CD4-positive, CD25-positive, alpha-beta regulatory T cell (primary cell): ENCODE measurements around the gene ABTB2. TPM values are rescaled to one million over a fixed set of nuclear protein-coding genes. Genes with fewer than 3 reads are reported as not detected.
A peak's percentile ranks its signal among the peaks of the same experiment; 100 is the strongest.

ENCODE experiments used
- ATAC-seq, 2 donors: fragments of 150-1000 bp; cut with Tn5 transposase; one replicate each; pipeline ENCODE4 v1.10.0; 2021; ENCODE audit warnings: low read depth in 2 of 2, moderate number of reproducible peaks in 2 of 2, moderate library complexity in 1 of 2
- DNase-seq, 3 donors: peaks; one replicate each; pipeline versions ENCODE4 v3.0.0 to v3.0.0-alpha.2; 2012 to 2022; ENCODE audit warnings: mixed read lengths in 1 of 3
- H3K27ac ChIP-seq: one replicate; pipeline ENCODE4 v1.7.0; 2013; ENCODE audit warnings: mild to moderate bottlenecking, low read length; ENCODE audit not compliant: insufficient read depth, poor library complexity, severe bottlenecking
- H3K27me3 ChIP-seq: one replicate; pipeline ENCODE4 v1.7.0; 2013; ENCODE audit warnings: low read length; ENCODE audit not compliant: control insufficient read depth, insufficient read depth
- H3K36me3 ChIP-seq: one replicate; pipeline ENCODE4 v1.7.0; 2013; ENCODE audit warnings: mild to moderate bottlenecking, low read length, moderate library complexity; ENCODE audit not compliant: control insufficient read depth, insufficient read depth
- H3K4me1 ChIP-seq: 2 replicates; pipeline ENCODE4 v1.7.0; 2013; ENCODE audit warnings: mild to moderate bottlenecking, low read length; ENCODE audit not compliant: insufficient read depth, control insufficient read depth, poor library complexity, severe bottlenecking
- H3K4me3 ChIP-seq: one replicate; pipeline ENCODE4 v1.7.0; 2013; ENCODE audit warnings: low read depth, mild to moderate bottlenecking, low read length, moderate library complexity
- H3K9me3 ChIP-seq, 2 experiments: 1 replicate in 1 of 2; 2 replicates in 1 of 2; pipeline ENCODE4 v1.7.0; 2013; ENCODE audit warnings: low read length in 2 of 2, mild to moderate bottlenecking in 1 of 2, moderate library complexity in 1 of 2; ENCODE audit not compliant: control insufficient read depth in 2 of 2
- H3K27ac Mint-ChIP-seq, 3 donors: one replicate each; pipeline ENCODE4 v1.8.0; 2020 to 2022; ENCODE audit warnings: mild to moderate bottlenecking in 3 of 3, mixed read lengths in 3 of 3, moderate library complexity in 2 of 3
- H3K27me3 Mint-ChIP-seq: one replicate; pipeline ENCODE4 v1.8.0; 2022; ENCODE audit warnings: mild to moderate bottlenecking, mixed read lengths
- H3K36me3 Mint-ChIP-seq: one replicate; pipeline ENCODE4 v1.8.0; 2020; ENCODE audit warnings: mixed read lengths
- H3K4me1 Mint-ChIP-seq, 4 donors: one replicate each; pipeline ENCODE4 v1.8.0; 2020 to 2022; ENCODE audit warnings: mixed read lengths in 4 of 4, mild to moderate bottlenecking in 1 of 4
- H3K4me3 Mint-ChIP-seq, 4 donors: one replicate each; pipeline ENCODE4 v1.8.0; 2020 to 2022; ENCODE audit warnings: mild to moderate bottlenecking in 4 of 4, mixed read lengths in 4 of 4, moderate library complexity in 3 of 4
- H3K9me3 Mint-ChIP-seq, 7 donors: one replicate each; pipeline ENCODE4 v1.8.0; 2020 to 2022; ENCODE audit warnings: mixed read lengths in 7 of 7, mild to moderate bottlenecking in 3 of 7, moderate library complexity in 2 of 7
- polyA plus RNA-seq, 4 donors: library from polyadenylated mRNA; unstranded; fragments of 300-500 nt; fragmentation: Illumina TruSeq; gene quantifications; one replicate each; pipeline ENCODE4 v1.2.3, GENCODE V29; 2021
- total RNA-seq: library from RNA; stranded (reverse); gene quantifications from one replicate; pipeline ENCODE4 v1.2.3, GENCODE V29; 2022

The ABTB2 gene
- total and polyA plus RNA-seq, 5 donors from 2014 or later, result 0.12 to 0.89 (median 0.13) TPM; not detected in 2

DNA sequence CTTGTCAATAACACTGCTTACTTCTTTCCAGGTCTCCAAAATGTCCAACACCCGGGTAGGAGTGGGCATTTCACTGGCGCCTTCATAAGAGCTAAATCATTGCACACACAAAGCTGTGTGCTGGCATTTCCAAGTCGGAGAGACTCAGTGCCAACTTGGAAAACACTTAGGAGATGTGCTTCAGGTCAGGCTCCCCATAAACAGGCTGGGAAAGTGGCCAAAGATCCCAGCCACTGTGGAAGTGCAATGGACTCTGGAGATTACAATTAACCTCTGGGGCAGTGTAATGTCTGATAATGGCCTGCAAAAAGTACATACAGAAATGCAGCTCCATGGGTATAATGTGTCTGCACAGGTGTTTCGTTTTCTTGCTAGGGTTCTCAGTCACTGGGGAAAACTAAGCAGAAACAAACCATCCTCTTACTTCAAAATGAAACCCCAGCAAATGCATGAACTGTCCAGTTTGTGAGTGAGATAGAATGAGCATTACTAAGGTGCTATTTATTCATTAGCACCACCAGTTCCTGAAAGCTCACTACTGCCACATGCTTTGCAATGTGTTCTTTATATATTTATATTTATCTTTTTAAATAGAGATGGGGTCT is 79.0 kb downstream of the ABTB2 start:
- no peaks in the 10 kb centered on the region for H3K9me3 ChIP-seq
- peaks cover 4% of the 10 kb centered on the region for H3K27me3 Mint-ChIP-seq
- no peaks in the 10 kb centered on the region for H3K36me3 ChIP-seq
- peaks cover 0 to 1% (median 0%) of the 10 kb centered on the region in 4 donors for H3K4me1 Mint-ChIP-seq
- no peak overlapping the region for H3K27ac Mint-ChIP-seq
- no peaks in the 10 kb centered on the region for H3K9me3 Mint-ChIP-seq
- no peak overlapping the region for H3K4me3 Mint-ChIP-seq
- no peak overlapping the region for H3K4me3 ChIP-seq
- no peaks in the 10 kb centered on the region for H3K27me3 ChIP-seq
- H3K36me3 Mint-ChIP-seq, result no peaks in the 10 kb centered on the region
- DNase-seq (no peak), ATAC-seq (no peak)
- no peak overlapping the region for H3K27ac ChIP-seq
- no peaks in the 10 kb centered on the region for H3K4me1 ChIP-seq

DNA sequence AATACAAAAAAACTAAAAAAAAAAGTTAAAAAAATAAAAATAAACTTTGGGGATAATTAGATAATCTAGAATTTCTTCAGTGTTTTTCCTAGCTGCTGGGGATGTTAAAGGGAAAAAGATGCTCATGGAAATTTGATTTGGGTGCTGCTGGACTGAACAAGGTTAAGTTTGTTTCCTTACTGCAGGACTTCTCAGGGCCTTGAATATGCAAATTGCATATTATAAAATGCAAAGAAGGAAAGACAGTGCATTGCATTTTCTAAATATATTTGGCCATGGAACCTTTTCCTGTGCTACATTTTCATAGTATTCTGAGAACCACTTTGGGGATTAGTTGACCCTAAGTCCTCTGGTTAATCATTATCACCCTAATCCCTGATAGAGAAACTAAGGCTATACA is 79.6 kb downstream of the ABTB2 start:
- no peak for ATAC-seq
- no peak for DNase-seq
- peaks cover 4% of the 10 kb centered on the region for H3K27me3 Mint-ChIP-seq

DNA sequence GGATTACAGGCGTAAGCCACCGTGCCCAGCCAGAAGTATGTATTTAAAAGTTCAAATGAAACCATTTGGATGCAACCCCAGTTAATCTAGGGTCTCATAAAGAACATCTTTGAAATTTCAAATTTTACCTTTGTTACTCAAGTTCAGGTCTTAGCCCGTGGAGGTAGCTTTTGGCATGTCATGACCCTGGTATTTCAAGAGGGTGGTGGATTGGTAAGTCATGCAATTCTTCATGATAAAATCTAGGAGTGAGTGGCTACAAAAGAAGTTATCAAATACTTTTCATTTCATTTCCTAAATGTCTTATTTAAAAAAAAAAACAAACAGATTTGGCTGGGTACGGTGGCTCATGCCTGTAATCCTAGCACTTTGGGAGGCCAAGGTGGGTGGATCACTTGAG is 80.6 kb downstream of the ABTB2 start:
- H3K27me3 Mint-ChIP-seq, result peaks cover 4% of the 10 kb centered on the region
- no peaks in the 10 kb centered on the region for H3K4me1 ChIP-seq
- no peaks in the 10 kb centered on the region for H3K9me3 ChIP-seq
- no peaks in the 10 kb centered on the region for H3K9me3 Mint-ChIP-seq
- H3K27ac ChIP-seq, result no peak overlapping the region
- H3K36me3 Mint-ChIP-seq, result no peaks in the 10 kb centered on the region
- no peak overlapping the region for H3K4me3 Mint-ChIP-seq
- peaks cover 0 to 1% (median 0%) of the 10 kb centered on the region in 4 donors for H3K4me1 Mint-ChIP-seq
- H3K27ac Mint-ChIP-seq, result no peak overlapping the region
- no peaks in the 10 kb centered on the region for H3K27me3 ChIP-seq
- no peak overlapping the region for H3K4me3 ChIP-seq
- DNase-seq, result no peak
- no peak for ATAC-seq
- H3K36me3 ChIP-seq, result no peaks in the 10 kb centered on the region

More for the DNA sequence above, 79.6 kb downstream of the ABTB2 start:
- Histone ChIP-seq H3K4me1 (no peaks in the 10 kb centered on the region), H3K4me3 (no peak overlapping the region), H3K36me3 (no peaks in the 10 kb centered on the region), H3K27me3 (no peaks in the 10 kb centered on the region), H3K27ac (no peak overlapping the region), H3K9me3 (no peaks in the 10 kb centered on the region)
- Mint-ChIP-seq H3K36me3 (no peaks in the 10 kb centered on the region), H3K4me3 (no peak overlapping the region), H3K27ac (no peak overlapping the region), H3K4me1 (peaks cover 0 to 1% (median 0%) of the 10 kb centered on the region in 4 donors), H3K9me3 (no peaks in the 10 kb centered on the region)

DNA sequence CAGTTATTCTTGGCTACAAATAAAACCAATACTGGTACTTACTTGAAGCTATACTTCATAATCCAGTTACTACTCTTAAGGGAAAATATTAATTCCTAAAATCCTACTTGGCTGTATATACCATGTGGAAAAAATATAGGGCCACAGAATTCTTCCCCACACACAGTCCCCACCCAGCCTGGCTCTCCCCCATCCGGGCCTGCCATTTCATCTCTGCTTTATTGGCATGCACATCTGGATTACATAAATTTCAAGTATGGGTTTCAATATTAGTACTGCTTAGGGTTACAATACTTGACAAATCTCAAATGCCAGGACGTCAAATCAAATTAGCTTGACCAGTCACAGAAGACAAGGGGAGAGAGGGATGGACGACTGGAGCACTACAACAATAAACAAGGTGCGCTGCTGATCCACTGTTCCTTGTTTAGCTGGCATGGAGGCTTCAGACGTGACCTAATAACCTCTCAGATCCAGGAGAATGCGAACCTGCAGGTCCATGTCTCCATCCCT is 81.4 kb downstream of the ABTB2 start:
- Histone ChIP-seq H3K4me1 (no peaks in the 10 kb centered on the region), H3K4me3 (no peak overlapping the region), H3K27ac (no peak overlapping the region), H3K27me3 (no peaks in the 10 kb centered on the region), H3K9me3 (no peaks in the 10 kb centered on the region), H3K36me3 (no peaks in the 10 kb centered on the region)
- DNase-seq (no peak), ATAC-seq (no peak)
- Mint-ChIP-seq H3K27me3 (peaks cover 4% of the 10 kb centered on the region), H3K36me3 (no peaks in the 10 kb centered on the region), H3K4me3 (no peak overlapping the region), H3K27ac (peak overlapping the region in 1 of 3 donors; percentile 20), H3K9me3 (no peaks in the 10 kb centered on the region), H3K4me1 (peaks cover 0 to 1% (median 0%) of the 10 kb centered on the region in 4 donors)

DNA sequence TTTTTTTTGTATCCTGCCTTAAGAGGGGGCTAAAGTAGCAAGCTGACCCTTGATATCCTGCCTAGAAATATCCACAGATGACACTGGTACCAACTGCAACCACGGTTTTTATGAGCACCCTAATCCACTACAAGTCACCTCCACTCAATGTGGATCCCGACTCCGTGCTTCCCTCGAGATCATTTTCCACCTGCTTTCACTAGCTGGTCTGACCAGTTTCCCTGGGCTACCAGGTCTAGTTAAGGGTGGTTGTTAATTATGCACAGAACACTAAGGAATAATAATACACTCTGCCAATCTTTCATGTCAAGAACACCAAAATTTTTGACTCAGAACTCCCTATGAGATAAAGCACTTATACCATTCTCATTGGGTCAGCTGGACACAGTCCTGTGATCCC is 82.3 kb downstream of the ABTB2 start:
- peaks cover 0 to 1% (median 0%) of the 10 kb centered on the region in 4 donors for H3K4me1 Mint-ChIP-seq

DNA sequence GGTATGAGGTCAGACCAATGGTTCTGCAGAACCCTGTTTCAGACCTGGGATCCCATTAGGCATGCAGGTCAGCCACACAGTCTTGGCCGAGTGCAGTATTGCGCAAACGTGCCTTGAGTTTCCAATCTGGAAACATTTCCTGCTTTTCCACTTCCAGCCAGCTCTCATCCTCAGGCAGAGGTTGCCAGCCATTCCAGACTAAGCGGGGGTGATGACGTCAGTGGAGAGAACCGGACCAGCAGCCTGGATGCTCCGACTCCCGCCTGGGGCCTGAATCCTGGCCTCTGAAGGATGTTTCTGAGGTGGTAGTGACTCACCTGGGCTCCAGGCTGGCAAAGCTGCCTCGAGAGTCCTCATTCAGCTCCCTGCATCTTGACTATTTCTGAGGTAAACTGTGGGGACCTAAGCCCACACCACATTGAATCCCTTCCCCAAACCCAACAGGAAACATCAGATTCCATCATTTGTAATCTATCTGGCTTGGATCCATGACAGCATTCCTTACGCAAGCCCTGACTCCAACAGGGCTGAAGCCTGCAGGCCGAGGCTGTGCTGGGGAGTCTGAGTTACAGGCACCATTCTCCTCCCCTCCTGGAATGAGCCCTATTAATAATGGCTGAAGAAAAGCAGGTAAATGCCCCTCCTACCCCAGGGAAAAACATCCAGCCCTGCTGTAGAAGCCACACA is 83.0 kb downstream of the ABTB2 start:
- Mint-ChIP-seq H3K9me3 (no peaks in the 10 kb centered on the region), H3K4me3 (no peak overlapping the region), H3K27ac (no peak overlapping the region), H3K27me3 (peaks cover 4% of the 10 kb centered on the region), H3K4me1 (peaks cover 0 to 1% (median 0%) of the 10 kb centered on the region in 4 donors), H3K36me3 (no peaks in the 10 kb centered on the region)
- DNase-seq (no peak), ATAC-seq (no peak)
- H3K27me3 ChIP-seq, result no peaks in the 10 kb centered on the region
- no peaks in the 10 kb centered on the region for H3K9me3 ChIP-seq
- no peak overlapping the region for H3K27ac ChIP-seq
- H3K36me3 ChIP-seq, result no peaks in the 10 kb centered on the region
- no peak overlapping the region for H3K4me3 ChIP-seq
- no peaks in the 10 kb centered on the region for H3K4me1 ChIP-seq

More for the DNA sequence above, 82.3 kb downstream of the ABTB2 start:
- Mint-ChIP-seq H3K9me3 (no peaks in the 10 kb centered on the region), H3K36me3 (no peaks in the 10 kb centered on the region), H3K27me3 (peaks cover 4% of the 10 kb centered on the region), H3K4me3 (no peak overlapping the region), H3K27ac (no peak overlapping the region)
- H3K36me3 ChIP-seq, result no peaks in the 10 kb centered on the region
- no peak for ATAC-seq
- no peaks in the 10 kb centered on the region for H3K9me3 ChIP-seq
- no peaks in the 10 kb centered on the region for H3K27me3 ChIP-seq
- no peak overlapping the region for H3K4me3 ChIP-seq
- no peaks in the 10 kb centered on the region for H3K4me1 ChIP-seq
- no peak overlapping the region for H3K27ac ChIP-seq
- no peak for DNase-seq

DNA sequence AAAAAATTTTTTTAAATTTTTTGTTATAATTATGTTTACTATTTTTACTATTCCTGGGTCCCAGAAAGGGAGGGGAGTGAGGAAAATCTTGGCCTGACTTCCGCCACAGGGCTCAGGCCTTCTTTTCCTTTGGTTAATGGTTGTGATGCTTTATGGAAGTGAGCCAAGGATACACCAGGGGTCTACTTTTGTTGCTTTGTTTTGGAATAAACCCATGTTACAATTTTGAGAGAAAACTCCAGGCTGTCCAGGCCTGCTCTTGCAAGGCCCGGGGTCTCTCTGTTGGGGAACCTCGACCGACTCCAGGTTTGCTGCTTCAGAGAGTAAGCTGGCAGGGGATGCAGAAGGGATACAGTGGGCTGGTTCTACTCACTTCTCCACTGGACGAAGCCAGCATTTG is 84.7 kb downstream of the ABTB2 start:
- Mint-ChIP-seq H3K9me3 (no peaks in the 10 kb centered on the region), H3K27me3 (peaks cover 4% of the 10 kb centered on the region), H3K4me3 (no peak overlapping the region), H3K4me1 (peaks cover 0 to under 1% (median 0%) of the 10 kb centered on the region in 4 donors), H3K27ac (no peak overlapping the region), H3K36me3 (no peaks in the 10 kb centered on the region)
- no peak overlapping the region for H3K27ac ChIP-seq
- no peaks in the 10 kb centered on the region for H3K9me3 ChIP-seq
- ATAC-seq, result no peak
- no peak overlapping the region for H3K4me3 ChIP-seq
- H3K4me1 ChIP-seq, result no peaks in the 10 kb centered on the region
- DNase-seq, result no peak
- H3K27me3 ChIP-seq, result no peaks in the 10 kb centered on the region
- no peaks in the 10 kb centered on the region for H3K36me3 ChIP-seq

DNA sequence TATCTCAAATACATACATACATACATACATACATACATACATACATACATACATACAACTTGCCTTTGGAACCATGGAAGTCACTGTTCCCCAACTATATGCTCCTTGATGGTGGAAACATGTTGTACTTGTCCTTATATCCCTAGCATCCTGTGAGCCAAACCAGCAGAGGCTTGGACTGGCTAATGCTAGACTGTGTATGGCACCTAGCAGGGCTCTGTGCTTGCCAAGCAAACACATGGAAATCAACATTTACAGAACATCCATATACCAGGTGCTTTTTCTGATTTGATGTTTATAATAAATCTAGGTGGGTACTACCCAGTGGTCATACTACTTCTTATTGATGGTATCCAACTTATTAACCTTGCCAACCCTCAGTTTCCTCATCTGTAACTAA is 86.1 kb downstream of the ABTB2 start:
- Mint-ChIP-seq H3K36me3 (no peaks in the 10 kb centered on the region), H3K27ac (no peak overlapping the region), H3K4me1 (peaks cover 0 to 3% (median under 1%) of the 10 kb centered on the region in 4 donors), H3K4me3 (no peak overlapping the region), H3K9me3 (no peaks in the 10 kb centered on the region), H3K27me3 (peaks cover 4% of the 10 kb centered on the region)
- no peak overlapping the region for H3K27ac ChIP-seq
- no peak for DNase-seq
- no peak overlapping the region for H3K4me3 ChIP-seq
- H3K36me3 ChIP-seq, result no peaks in the 10 kb centered on the region
- no peak for ATAC-seq
- no peaks in the 10 kb centered on the region for H3K9me3 ChIP-seq
- no peaks in the 10 kb centered on the region for H3K27me3 ChIP-seq
- H3K4me1 ChIP-seq, result no peaks in the 10 kb centered on the region
